Gastroesophageal sphincter (tissue), 4 donors: ENCODE data around the gene DRD2. TPM values are rescaled to one million over a fixed set of nuclear protein-coding genes. Genes with fewer than 3 reads are reported as not detected.

Source experiments
- ATAC-seq: fragments of 150-250 bp; one replicate; pipeline ENCODE4 v1.9.1; 2016; ENCODE audit warnings: mild to moderate bottlenecking, moderate library complexity
- H3K27ac ChIP-seq, 4 donors: fragments of 200-600 bp; sonication (generic) in 3 of 4; 1 replicate in 3 of 4; 2 replicates in 1 of 4; pipeline ENCODE4 v1.5.1; 2016 to 2019
- H3K27me3 ChIP-seq: fragments of 200-600 bp; sonication (generic); one replicate; pipeline ENCODE4 v1.5.1; 2019
- H3K36me3 ChIP-seq, 2 donors: fragments of 200-600 bp; sonication (generic); one replicate each; pipeline ENCODE4 v1.5.1; 2019; ENCODE audit warnings: control low read depth in 1 of 2
- H3K4me1 ChIP-seq, 3 donors: fragments of 200-600 bp; sonication (generic); 1 replicate in 2 of 3; 2 replicates in 1 of 3; pipeline ENCODE4 v1.5.1; 2016 to 2019; ENCODE audit warnings: control low read depth in 2 of 3
- H3K4me3 ChIP-seq, 2 donors: fragments of 200-600 bp; sonication (generic); one replicate each; pipeline ENCODE4 v1.5.1; 2019; ENCODE audit warnings: mild to moderate bottlenecking in 1 of 2, moderate library complexity in 1 of 2
- H3K9me3 ChIP-seq, 3 donors: fragments of 200-600 bp; sonication (generic); one replicate each; pipeline ENCODE4 v1.5.1; 2017 to 2019; ENCODE audit warnings: control low read depth in 2 of 3
- EP300 ChIP-seq: sonication (generic); formaldehyde crosslinking; IDR thresholded peaks from one replicate; pipeline ENCODE4 v1.6.1; 2017; ENCODE audit warnings: antibody characterized with exemption, mild to moderate bottlenecking
- POLR2A ChIP-seq, 2 donors: fragments of 450-650 bp; IDR thresholded peaks; one replicate each; pipeline ENCODE4 v1.6.1; 2017; ENCODE audit warnings: antibody characterized with exemption in 2 of 2, mild to moderate bottlenecking in 2 of 2, moderate library complexity in 1 of 2
- POLR2AphosphoS5 ChIP-seq: sonication (generic); formaldehyde crosslinking; IDR thresholded peaks from one replicate; pipeline ENCODE4 v1.6.1; 2017; ENCODE audit warnings: antibody characterized with exemption
- WGBS, 2 donors: methylation state at CpG; one replicate each; pipeline ENCODE4 v1.1.5; 2018; ENCODE audit warnings: low coverage in 1 of 2; 5-methylcytosine and 5-hydroxymethylcytosine counted together
- total RNA-seq, 4 donors: library from RNA; depleted of rRNA; stranded (reverse); fragments of >200 nt; gene quantifications; one replicate each; pipeline ENCODE4 v1.1.0, GENCODE V29; 2016
- TF ChIP-seq, protein P1 (sequence below), 4 experiments: fragments of 200-600 bp in 2 of 4; fragments of 450-650 bp in 2 of 4; sonication (generic) in 1 of 4; IDR thresholded peaks; one replicate each; pipeline ENCODE4 v1.5.1; 2017 to 2019; ENCODE audit warnings: antibody characterized with exemption in 4 of 4, mild to moderate bottlenecking in 2 of 4, moderate library complexity in 2 of 4

DRD2 gene
- total RNA-seq, 4 donors from 2014 or later, result 0.13 to 0.35 TPM; not detected in 2

DNA sequence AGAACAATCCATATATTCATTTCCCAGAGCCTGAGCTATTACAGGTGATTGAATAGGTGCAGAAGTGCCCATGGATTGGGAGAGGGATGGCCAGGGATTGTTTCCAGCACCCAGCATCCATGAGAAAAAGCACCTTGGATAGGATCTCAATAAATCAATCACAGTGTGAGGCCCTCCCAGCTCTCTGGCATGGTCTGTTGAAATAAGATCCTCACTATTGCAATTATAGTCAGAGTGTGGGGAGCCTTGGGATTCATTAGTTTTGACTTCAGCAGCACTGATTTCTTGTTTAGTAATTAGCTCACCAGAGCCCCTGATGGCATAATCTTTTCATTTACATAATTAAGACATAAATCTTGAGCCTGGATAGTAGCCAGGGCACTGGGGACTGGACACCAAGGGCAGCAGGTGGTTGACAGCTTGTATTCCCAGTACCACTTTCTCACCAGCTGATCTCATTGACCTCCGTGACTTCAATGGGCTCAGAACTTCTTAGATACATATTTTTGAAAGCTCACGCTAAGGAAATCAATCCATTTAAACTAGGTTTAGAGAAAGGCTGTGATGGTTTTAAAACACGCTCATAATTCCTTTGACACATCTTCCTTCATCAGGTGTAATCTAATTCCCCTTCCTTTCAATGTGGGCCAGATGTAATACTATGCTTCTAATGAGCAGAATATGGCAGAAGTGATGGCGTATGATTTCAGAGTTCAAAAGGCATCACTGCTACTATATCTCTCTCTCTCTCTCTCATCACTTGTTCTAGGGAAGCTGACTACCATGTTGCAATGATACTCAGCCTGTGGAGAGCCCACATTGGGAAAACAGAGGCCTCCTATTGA is 22.1 kb upstream of the DRD2 start:
- Histone ChIP-seq H3K27me3 (peaks cover 34% of the 10 kb centered on the region), H3K9me3 (peaks cover 0 to 5% (median 0%) of the 10 kb centered on the region in 3 donors), H3K27ac (no peak overlapping the region), H3K4me3 (no peak overlapping the region), H3K4me1 (no peaks in the 10 kb centered on the region), H3K36me3 (no peaks in the 10 kb centered on the region)
- no peak for ATAC-seq
- TF ChIP-seq POLR2AphosphoS5, result no peak
- TF ChIP-seq, protein P1, sequence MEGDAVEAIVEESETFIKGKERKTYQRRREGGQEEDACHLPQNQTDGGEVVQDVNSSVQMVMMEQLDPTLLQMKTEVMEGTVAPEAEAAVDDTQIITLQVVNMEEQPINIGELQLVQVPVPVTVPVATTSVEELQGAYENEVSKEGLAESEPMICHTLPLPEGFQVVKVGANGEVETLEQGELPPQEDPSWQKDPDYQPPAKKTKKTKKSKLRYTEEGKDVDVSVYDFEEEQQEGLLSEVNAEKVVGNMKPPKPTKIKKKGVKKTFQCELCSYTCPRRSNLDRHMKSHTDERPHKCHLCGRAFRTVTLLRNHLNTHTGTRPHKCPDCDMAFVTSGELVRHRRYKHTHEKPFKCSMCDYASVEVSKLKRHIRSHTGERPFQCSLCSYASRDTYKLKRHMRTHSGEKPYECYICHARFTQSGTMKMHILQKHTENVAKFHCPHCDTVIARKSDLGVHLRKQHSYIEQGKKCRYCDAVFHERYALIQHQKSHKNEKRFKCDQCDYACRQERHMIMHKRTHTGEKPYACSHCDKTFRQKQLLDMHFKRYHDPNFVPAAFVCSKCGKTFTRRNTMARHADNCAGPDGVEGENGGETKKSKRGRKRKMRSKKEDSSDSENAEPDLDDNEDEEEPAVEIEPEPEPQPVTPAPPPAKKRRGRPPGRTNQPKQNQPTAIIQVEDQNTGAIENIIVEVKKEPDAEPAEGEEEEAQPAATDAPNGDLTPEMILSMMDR (IDR thresholded peaks at IDR 0.05), result no peak
- no peak for TF ChIP-seq POLR2A (IDR thresholded peaks at IDR 0.05)
- no peak for TF ChIP-seq EP300
- 72 to 78% methylated on average over 4 of the region's 4 CpGs for WGBS, 2 donors

DNA sequence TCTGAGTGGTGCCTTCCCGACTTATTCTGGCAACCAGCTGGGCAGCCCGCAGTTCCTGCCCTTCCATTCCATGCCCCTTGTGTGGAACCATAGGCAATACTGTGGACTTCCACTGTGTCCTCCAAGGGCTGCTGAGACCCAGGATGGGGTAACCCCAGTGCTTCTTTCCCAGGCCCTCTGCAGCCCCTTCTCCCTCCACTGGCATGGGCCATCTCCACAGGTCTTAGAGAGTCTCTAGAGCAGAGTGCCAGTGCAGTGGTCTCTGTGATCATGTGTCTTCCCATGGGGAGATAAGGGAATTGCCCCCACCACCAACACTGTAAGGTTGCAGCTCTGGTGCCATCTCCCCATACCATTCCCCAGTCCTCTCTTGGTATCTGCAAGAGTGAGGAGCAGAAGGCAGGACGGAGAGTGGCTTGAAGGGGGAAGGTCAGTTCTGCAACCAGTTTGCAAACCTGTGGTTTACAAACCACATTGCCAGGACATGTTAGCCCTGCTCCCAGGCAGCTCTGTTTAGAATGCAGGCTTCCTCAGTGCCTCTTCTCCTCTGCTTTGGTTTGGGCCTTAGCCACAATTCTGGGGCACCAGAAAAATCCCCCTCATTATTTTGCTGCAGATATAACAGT is 20.9 kb upstream of the DRD2 start:
- no peak for ATAC-seq

DNA sequence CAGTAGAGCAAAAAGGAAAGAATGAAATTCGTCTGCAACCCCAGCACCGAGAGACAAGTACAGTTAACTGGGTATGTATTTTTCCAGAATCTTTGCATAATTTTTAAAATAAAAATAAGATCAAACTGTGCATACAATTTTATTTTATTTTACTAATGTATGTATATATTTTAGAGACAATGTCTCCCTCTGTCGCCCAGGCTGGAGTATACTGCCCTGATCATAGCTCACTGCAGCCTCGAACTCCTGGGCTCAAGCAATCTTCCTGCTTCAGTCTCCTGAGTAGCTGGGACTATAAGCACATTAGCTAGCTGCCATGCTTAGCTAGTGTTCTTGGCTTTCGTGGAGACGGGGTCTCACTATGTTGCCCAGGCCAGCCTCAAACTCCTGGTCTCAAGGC is 18.8 kb upstream of the DRD2 start:
- WGBS, 2 donors, result 60 to 63% methylated on average over 6 of the region's 6 CpGs
- H3K36me3 ChIP-seq, result no peaks in the 10 kb centered on the region
- H3K4me1 ChIP-seq, result no peaks in the 10 kb centered on the region
- peaks cover 0 to 3% (median 0%) of the 10 kb centered on the region in 3 donors for H3K9me3 ChIP-seq
- no peak overlapping the region for H3K4me3 ChIP-seq
- H3K27ac ChIP-seq, result no peak overlapping the region
- no peak for ATAC-seq
- TF ChIP-seq POLR2A (IDR thresholded peaks at IDR 0.05), result no peak
- no peak for TF ChIP-seq EP300
- no peak for TF ChIP-seq POLR2AphosphoS5
- TF ChIP-seq, protein P1 (IDR thresholded peaks at IDR 0.05), result no peak
- peaks cover 20% of the 10 kb centered on the region for H3K27me3 ChIP-seq

More for the DNA sequence above, 20.9 kb upstream of the DRD2 start:
- TF ChIP-seq, protein P1 (IDR thresholded peaks at IDR 0.05), result no peak
- no peak for TF ChIP-seq POLR2A (IDR thresholded peaks at IDR 0.05)
- TF ChIP-seq POLR2AphosphoS5, result no peak
- no peak for TF ChIP-seq EP300
- H3K27ac ChIP-seq, result no peak overlapping the region
- H3K4me1 ChIP-seq, result no peaks in the 10 kb centered on the region
- H3K4me3 ChIP-seq, result no peak overlapping the region
- peaks cover 32% of the 10 kb centered on the region for H3K27me3 ChIP-seq
- H3K9me3 ChIP-seq, result peaks cover 0 to 5% (median 0%) of the 10 kb centered on the region in 3 donors
- WGBS, 2 donors, result 93% methylated on average over 2 of the region's 3 CpGs
- no peaks in the 10 kb centered on the region for H3K36me3 ChIP-seq

DNA sequence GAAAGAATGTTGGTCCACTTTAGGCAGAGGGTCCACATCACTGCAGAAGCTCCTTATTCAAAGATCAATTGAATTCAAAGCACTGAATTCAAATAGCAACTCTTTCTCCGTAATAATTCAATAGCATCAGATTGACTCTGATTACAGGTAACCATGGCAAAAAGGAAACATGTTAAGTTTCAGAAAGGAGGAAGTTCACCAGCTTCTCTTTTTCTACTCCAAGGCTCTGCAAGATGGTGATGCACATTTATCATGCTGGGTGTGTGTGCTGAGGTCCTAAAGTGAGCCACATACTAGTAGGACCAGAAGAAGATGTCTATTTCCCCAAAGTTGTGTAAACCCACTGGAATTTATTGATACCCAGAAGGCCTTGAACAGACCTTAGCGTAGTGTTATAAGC is 18.0 kb upstream of the DRD2 start:
- Histone ChIP-seq H3K36me3 (no peaks in the 10 kb centered on the region), H3K4me3 (no peak overlapping the region), H3K27ac (no peak overlapping the region), H3K4me1 (no peaks in the 10 kb centered on the region), H3K27me3 (peaks cover 20% of the 10 kb centered on the region), H3K9me3 (no peaks in the 10 kb centered on the region)
- TF ChIP-seq POLR2A (IDR thresholded peaks at IDR 0.05), result no peak
- no peak for TF ChIP-seq EP300
- TF ChIP-seq, protein P1 (IDR thresholded peaks at IDR 0.05), result no peak
- no peak for TF ChIP-seq POLR2AphosphoS5
- no peak for ATAC-seq
- 60 to 87% methylated on average over 1 to 2 of the region's 2 CpGs for WGBS, 2 donors

DNA sequence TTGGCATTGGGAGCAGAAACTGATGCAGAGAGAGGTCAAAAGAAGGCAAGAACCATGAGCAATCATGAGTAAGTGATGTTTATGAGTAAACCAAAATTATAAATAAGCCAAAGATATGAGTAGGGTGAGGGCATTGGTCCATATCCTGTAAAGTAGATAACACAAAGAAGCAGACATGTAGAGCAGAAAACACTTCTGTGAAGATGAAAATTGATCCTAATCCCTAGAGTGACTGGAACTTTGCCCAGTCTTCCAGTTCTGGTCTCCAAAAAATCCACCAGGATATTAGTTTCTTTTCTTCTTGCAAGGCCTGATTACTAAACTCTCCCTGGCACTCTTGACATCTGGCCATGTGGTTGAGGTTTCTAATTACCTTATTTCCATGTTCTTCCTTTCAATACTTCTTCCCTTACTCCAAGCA is 13.7 kb upstream of the DRD2 start:
- no peak for ATAC-seq
- Histone ChIP-seq H3K9me3 (no peaks in the 10 kb centered on the region), H3K27ac (no peak overlapping the region), H3K36me3 (no peaks in the 10 kb centered on the region), H3K4me3 (no peak overlapping the region), H3K4me1 (no peaks in the 10 kb centered on the region), H3K27me3 (peaks cover 7% of the 10 kb centered on the region)
- TF ChIP-seq POLR2A (IDR thresholded peaks at IDR 0.05) (no peak), EP300 (no peak), POLR2AphosphoS5 (no peak)
- TF ChIP-seq, protein P1 (IDR thresholded peaks at IDR 0.05), result no peak
